PC-9 (cell line): Measurements from ENCODE around the gene KCNH2.

Experiments used
- CTCF ChIP-seq: fragments of 200-600 bp; sonication (generic); conservative IDR thresholded peaks from 2 replicates; pipeline ENCODE4 v1.6.1; 2017; ENCODE audit warnings: mixed run types, antibody characterized with exemption, mild to moderate bottlenecking, moderate library complexity
- EZH2 ChIP-seq: fragments of 200-600 bp; sonication (generic); IDR thresholded peaks from 2 replicates; pipeline ENCODE4 v1.8.0; 2017; ENCODE audit warnings: antibody characterized with exemption, low read depth

DNA sequence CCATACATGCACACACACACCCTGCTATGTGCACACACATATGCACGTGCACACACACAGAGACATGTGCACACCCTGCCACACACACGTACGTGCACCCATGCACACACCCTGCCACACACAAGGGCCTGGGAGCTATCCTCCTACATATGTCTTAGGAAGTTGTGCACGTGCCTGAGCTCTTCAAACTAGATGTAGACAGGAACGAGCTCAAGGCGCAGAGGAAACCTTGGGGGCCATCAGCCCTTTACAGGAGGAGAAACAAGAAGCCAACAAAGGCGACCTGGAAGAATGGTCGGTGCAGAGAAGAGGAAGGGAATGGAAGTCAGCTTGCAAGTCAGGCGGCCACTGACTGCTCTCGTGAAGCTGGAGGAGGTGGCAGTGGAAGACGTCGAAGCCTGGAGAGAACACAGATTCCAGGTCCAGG lies 67.1 kb downstream of the KCNH2 start:
- TF ChIP-seq CTCF (no peak), EZH2 (no peak)
